Measurements from ENCODE around the gene SBF2.

- no peak for TF ChIP-seq EZH2 (IDR thresholded peaks at IDR 0.05; ENCODE audit: low read length)
- TF ChIP-seq CTCF (optimal IDR thresholded peaks at IDR 0.05 in 1 of 3, IDR thresholded peaks at IDR 0.05 in 1 of 3, conservative IDR thresholded peaks at IDR 0.05 in 1 of 3; ENCODE audit: extremely low read depth in 1 of 3, insufficient read depth in 2 of 3, low read length in 3 of 3): no peak
These were observed 518.6 kb downstream of the SBF2 start for GRCh38 chr11:9775398-9775779.

Data from keratinocyte (primary cell).